M059J (cell line): ENCODE measurements around the gene NUDT19. TPM values are rescaled to one million over a fixed set of nuclear protein-coding genes. Genes with fewer than 3 reads are reported as not detected.
"Not testable (repeated sequence)": the region's sequence is repeated elsewhere in the genome, so short reads cannot be mapped to it uniquely, and the experiment has no call there.

Experiments used
- DNase-seq: peaks from one replicate; pipeline ENCODE4 v3.0.0-alpha.2; 2012; ENCODE audit warnings: low read depth
- total RNA-seq: library from RNA; depleted of rRNA; stranded (reverse); fragments of >200 nt; shearing (Covaris generic); gene quantifications from 2 replicates; pipeline ENCODE4 v1.2.3, GENCODE V29; 2014

Gene NUDT19
- total RNA-seq, 1 experiment from 2014 or later, result 22.3 TPM

DNA sequence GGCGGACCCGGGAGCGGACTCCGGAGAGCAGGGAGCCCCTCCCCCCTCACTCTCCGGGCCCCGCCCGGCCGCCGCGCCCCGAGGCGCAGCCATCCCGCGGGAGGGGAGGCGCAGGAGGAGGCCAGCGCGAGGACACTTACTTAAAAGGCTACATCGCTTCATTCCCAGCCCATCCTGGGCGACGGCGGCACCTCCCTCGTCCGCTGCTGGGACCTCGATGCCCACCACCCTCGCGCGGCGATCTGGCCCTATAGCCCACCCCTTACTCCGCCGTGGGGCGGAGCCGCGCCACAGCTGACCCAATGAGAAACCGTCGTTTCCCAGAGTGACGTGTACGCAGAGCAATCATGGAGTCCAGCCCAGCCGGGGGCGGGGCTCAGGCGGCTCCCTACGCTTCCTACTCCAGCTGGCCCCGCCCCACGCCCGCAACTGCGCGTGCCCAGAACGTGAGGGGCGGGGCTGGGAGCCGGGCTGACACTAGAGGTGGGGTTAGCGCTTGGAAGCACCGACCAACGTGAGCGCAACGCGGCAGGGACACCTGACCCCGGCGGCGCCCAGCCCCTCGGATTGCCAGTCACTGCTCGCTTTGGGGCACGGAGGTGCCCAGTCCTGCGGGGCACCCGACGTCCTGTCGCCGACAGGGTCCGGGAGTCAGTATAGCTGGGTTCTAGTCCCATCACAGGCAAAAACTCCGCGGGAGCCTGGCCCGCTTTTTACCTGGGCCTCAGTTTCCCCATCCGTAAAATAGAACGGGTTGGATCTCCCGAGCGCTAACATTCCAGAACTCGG is 16.5 kb upstream of the NUDT19 start, which contains the start of gene ANKRD27:
ANKRD27 (minus strand) TSS at position 250 of the 789 bp plus-strand sequence. CDS start 16,165 bp downstream, outside the sequence.
- peak; percentile 97 for DNase-seq

DNA sequence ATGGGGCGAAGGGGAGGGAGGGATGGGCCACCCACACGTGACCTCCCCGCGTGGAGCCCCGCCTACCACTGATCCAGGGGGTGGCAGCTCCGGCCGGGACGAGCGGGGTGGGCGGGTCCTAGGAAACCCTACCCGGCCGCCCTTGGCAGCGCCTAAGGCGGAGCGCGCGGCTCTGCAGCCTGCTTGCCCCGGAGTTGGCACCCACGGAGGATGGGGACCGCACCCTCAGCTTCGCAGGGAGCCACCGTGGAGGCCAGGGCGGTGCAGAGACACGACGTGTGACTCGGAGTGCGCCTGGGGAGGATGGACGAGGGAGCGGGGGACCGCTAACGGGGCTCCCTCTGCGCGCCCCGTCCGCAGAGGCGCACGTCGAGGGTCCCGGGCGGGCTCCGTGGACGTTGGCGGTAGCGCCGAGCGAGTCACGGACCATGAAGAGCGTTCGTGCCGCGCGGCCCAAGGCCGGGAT is 15.9 kb upstream of the NUDT19 start, which contains the start of gene RGS9BP:
RGS9BP (plus strand) TSS at position 129 of the 466 bp plus-strand sequence. CDS start 416 bp downstream, outside the sequence.
- peak; percentile 74 for DNase-seq

DNA sequence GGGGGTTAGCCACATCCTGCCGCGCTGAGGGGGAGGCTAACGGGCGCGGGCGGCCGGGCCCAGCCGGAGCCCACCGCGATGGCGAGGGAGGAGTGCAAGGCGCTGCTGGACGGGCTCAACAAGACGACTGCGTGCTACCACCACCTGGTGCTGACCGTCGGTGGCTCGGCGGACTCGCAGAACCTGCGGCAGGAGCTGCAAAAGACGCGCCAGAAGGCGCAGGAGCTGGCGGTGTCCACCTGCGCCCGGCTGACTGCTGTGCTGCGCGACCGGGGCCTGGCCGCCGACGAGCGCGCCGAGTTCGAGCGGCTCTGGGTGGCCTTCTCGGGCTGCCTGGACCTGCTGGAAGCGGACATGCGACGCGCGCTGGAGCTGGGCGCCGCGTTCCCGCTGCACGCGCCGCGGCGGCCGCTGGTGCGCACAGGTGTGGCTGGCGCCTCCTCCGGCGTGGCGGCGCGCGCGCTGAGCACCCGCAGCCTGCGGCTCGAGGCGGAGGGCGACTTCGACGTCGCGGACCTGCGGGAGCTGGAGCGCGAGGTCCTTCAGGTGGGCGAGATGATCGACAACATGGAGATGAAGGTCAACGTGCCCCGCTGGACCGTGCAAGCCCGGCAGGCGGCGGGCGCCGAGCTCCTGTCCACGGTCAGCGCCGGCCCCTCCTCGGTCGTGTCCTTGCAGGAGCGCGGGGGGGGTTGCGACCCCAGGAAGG is 15.3 kb upstream of the NUDT19 start:
- DNase-seq, result no peak

DNA sequence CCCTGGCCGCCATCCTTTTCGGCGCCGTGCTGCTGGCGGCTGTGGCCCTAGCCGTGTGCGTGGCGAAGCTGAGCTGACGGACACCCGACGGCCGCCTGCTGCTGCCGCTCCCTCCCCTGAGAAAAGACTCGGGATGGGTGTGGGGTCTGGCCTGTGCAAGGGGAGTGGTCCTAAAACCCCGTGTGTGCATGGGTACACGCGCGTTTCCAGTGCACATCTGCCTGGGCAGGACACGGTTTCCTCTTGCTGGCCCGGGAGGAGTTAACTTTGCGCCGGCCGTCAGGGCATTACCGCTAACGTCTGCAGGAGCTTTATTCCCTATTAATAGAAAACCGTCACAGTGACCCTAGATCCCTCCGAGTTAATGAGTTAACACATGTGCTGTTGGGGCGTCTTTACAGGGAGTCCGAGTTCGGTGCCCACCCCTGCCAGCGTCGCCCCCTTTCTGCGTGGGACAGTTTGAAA is 14.7 kb upstream of the NUDT19 start:
- no peak for DNase-seq

DNA sequence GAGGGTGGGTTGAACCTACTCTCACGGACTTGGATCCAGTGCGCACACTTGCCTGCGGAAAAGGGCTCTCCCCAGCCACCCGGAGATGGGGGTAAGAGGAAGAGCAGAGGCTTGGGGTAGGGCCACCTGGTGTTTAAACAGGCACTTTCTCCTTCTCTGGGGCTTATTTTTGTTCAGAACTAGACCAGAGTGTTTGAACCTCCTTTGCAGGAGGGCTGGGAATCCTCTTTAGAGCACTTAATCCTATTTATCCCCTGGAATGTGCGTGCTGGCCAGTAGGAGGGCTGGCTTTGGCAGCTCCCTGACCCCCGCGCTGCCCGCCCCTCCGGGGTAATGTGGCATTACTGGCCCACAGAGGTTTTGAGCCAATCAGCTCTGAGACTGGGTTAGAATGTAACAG is 14.0 kb upstream of the NUDT19 start:
- no peak for DNase-seq

DNA sequence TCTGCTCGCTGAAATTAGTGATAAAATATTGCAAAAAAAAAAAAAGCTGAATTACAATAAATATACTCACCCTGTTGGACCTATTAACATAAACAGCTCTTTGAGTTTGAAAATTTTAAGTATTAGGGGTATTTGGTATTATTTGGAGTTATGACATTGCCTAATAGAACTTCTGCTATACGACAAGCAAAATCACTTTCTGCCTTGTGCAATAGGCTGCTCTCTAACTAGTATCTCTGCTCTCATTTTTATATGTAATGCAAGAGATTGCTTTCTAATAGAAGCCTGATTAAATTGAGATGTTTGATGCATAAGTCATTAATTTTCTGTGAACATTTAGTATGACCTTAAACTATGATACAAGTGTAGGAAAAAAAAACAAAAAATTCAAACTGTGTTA is 10.6 kb upstream of the NUDT19 start:
- no peak for DNase-seq

DNA sequence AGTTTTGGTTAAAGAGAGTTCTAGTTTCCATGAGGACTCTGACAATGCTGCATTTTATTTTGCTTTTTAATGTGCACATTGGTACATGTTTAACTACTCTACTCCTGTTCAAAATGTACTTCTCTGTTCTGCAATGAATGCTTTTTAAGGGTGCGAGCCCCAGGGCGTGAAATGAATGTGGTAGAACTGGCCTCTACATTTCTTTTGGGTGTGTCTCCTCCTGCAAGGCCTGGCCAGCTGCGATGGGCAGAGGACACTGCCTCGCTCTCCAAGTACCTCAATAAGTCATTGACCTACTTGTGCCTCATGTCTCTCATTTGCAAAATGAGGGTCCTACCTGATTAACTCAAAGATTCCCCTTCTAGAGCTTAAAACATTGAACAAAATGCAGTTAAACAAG is 9.3 kb upstream of the NUDT19 start:
- DNase-seq, result no peak

DNA sequence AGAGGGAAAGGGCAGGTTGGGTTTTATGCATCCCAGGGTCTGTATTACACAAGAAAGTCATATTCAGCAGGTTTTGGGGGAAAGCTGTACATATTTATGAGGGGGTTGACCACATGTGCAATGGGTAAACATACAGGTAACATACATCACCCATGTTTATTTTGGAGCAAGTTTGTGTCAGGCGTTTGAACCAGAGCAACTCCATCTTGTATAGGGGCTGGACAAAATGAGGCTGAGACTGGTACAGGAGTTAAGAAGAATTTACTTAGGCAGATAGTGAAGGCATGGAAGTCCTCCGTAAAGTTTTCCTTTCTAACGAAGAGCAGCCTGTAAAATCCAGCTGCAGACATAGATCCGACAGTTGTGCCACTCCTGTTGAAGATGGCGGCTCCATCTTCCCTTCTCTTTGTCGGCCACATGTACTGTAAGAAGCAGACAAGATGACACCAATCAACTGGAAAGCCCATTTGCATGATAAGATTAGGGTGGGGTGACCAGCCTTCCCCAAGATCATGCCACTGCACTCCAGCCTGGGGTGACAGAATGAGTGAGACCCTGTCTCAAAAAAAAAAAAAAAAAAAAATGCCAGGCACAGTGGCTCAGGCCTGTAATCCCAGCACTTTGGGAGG is 4.7 kb upstream of the NUDT19 start:
- DNase-seq, result no peak

DNA sequence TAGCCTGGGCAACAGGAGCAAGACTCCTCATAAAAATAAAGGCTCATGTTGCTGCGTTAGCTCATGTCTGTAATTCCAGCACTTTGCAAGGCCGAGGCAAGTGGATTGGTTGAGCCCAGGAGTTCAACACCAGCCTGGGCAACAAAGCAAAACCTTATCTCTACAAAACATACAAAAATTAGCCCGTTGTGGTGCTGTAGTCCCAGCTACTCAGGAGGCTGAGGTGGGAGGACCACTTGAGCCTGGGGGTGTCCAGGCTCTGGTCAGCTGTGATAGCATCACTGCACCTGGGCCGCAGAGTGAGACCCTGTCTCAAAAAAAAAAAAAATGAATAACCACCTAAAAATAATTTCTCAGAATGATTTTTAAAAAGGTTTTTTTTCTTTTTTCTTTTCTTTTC is 3.9 kb upstream of the NUDT19 start:
- DNase-seq, result no peak

DNA sequence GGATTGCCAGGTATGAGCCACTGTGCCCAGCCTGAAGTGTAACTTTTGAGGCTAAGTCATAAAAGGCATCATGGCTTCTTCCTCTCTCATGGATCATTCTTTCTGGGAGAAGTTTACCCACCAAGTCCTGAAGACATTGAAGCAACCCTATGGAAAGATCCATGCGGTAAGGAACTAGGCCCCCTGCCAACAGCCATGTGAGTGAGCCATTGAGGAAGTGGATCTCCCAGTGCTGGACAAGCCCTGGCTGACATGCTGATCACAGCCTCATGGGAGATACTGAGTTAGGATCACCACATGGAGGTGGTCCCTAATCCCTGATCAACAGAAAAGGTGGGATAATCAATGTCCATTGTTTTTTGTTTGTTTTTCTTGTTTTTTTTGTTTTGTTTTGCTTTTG is 3.3 kb upstream of the NUDT19 start:
- DNase-seq, result no peak

DNA sequence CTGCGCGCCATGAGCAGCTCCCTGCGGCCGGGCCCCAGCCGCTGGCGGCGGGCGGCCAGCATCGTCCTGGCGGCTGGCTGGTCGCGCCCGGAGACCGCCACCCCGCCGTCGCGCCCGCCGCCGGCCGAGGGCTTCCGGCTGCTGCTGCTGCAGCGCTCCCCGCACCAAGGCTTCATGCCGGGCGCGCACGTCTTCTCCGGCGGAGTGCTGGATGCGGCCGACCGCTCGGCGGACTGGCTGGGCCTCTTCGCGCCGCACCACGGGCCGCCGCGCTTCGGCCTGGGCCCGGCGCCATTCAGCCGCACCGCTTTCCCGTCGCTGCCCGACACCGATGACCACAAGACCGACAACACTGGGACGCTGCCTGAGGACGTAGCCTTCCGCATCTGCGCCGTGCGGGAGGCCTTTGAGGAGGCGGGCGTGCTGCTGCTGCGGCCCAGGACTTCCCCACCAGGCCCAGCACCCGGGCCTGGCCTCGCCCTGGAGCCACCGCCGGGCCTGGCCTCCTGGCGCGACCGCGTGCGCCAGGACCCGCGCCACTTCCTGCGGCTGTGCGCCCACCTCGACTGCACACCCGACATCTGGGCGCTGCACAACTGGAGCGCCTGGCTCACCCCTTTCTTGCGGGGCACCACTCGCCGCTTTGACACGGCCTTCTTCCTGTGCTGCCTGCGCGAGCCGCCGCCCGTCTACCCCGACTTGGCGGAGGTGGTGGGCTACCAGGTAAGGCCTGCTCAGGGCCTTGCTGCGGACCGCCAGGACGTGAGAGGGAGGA is 518 bp downstream of the NUDT19 start:
- DNase-seq, result peak; percentile 68

DNA sequence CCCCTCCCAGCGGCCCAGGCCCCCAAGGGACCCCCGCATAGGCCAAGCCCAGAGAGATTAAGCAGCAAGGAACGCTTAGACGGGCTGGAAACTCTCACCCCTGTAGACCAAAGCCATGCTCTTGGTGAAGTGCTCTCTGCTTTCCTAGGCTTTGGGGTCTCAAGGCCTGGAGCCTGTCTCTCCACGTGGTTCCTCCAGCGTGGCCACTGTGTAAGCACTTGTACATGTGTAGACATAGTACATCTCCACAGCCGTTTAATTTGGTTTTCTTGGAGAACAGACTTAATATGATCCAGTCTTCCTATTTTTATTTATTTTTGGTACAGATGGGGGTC is 1.1 kb downstream of the NUDT19 start:
- no peak for DNase-seq

DNA sequence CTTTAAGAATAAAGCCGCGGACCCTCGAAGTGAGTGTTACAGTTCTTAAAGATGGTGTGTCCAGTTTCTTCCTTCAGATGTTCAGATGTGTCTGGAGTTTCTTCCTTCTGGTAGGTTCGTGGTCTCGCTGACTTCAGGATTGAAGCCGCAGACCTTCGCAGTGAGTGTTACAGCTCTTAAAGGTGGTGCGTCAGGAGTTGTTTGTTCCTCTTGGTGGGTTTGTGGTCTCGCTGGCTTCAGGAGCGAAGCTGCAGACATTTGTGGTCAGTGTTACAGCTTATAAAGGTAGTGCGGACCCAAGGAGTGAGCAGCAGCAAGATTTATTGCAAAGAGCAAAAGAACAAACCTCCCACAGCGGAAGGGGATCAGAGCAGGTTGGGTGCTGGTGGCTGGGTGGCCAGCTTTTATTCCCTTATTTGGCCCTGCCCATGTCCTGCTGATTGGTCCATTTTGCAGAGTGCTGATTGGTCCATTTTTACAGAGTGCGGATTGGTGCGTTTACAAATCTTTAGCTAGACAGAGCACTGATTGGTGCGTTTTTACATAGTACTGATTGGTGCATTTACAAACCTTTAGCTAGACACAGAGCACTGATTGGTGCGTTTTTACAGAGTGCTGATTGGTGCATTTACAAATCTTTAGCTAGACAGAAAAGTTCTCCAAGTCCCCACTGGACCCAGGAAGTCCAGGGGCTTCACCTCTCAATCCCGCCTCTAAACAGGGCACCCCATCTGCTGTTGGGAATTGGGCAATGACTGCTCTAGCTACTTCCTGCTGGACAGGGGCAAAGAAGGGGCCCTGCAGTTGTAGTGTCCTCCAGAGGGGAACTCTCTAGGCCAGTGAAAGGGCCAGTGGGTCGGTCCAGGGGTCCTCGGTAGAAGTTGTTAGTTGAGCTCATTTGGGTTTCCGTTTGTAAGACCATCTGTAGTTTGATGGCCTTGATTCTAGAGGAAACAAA is 1.8 kb downstream of the NUDT19 start:
- DNase-seq, result not testable (repeated sequence)

DNA sequence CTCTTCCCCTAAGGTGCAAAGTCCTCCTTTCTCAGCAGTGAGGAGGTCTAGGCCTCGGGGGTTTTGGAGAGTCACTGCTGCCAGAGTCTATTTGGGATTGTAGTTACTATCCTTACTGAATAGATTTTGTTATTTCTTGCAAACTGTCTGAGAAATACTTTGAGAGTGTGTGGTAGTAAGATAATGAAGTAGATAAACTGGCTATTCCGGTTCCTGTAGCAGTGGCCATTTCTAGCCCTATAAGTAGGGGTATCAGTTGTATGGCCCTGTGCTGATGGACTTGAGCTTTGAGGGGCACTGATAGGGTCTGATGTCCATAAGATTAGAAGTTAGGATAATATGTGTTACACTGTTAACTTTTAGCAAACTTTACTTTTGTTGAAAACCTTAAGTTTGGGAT is 2.7 kb downstream of the NUDT19 start:
- not testable (repeated sequence) for DNase-seq

DNA sequence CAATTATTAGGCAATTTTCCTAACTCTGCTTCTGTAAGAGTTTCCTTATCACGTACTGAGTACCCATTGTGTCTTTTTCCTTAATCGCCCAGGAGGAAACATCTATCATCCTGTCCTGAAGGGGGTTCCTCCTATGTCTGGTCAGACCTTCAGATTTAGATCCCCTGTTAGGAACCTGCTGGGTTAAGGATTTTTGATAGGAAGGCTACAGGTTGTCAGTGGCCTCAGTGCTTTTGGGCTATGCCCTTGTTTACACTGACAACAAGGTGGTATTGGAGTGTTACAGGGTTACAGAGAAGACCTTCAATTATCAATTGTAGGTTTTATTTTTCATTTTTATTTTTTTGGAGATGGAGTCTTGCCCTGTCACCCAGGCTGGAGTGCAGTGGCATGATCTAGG is 3.2 kb downstream of the NUDT19 start:
- not testable (repeated sequence) for DNase-seq

DNA sequence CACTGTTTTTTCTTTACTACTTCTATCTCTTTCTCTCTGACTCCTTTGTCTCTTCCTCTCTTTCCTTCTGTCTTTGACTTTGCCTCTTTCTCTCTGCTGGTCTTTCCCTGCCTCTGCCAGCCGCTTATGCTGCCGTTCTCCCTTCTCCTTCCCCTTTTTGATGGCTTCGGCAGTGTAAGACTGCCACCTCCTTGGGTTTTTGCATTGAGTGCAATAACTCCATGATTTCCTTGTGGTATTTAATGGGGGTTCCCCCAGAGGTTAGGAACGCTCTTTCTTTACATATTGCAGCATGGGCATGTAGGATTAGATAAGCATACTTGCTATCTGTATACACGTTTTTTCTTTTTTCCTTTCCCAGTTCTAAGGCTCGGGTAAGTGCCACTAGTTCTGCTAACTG is 3.9 kb downstream of the NUDT19 start:
- DNase-seq, result not testable (repeated sequence)

DNA sequence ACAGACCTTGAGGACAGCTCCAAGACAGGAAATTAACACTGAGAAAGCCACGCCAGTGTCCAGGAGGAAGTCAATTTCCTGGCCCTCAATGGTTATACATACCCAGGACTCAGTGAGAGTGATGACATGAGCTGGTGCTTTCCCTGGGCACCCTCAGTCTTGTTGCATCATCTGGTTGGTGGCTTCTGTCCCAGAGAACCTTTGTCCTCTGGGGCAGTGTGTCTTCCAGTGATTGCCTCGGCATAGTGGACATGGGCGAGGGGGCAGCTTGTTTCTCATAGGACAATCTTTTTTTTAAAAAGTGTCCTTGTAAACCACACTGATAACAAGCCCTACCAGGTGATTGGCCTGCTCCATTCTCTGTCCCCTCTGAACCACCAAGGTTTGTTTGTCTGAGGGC is 5.2 kb downstream of the NUDT19 start:
- DNase-seq, result not testable (repeated sequence)

DNA sequence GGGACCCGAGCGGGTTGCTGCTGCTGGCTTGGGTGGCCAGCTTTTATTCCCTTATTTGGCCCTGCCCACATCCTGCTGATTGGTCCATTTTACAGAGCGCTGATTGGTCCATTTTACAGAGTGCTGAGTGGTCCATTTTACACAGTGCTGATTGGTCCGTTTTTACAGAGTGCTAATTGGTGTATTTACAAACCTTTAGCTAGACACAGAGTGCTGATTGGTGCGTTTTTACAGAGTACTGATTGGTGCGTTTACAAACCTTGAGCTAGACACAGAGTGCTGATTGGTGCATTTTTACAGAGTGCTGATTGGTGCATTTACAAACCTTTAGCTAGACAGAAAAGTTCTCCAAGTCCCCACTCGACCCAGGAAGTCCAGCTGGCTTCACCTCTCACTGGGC is 8.5 kb downstream of the NUDT19 start:
- DNase-seq, result not testable (repeated sequence)

DNA sequence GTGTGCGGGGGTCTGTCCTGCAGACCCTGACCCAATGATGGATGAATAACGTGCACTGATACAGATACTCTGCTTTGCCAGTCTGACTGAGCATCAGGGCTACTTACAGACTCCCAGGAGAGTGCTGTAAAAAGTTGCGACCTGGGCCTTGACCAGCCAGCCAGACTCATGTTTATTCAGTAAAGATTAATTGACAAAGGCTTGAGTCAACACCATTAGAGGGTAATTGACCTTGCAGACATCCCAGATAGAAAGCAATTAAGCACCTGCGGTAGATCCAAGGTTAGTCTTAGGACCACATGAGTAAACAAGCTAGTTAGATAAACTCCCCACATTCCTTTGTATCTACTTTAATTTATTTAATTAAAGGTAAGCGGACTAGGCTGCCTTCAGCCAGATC is 10.4 kb downstream of the NUDT19 start:
- DNase-seq, result peak; percentile 19

DNA sequence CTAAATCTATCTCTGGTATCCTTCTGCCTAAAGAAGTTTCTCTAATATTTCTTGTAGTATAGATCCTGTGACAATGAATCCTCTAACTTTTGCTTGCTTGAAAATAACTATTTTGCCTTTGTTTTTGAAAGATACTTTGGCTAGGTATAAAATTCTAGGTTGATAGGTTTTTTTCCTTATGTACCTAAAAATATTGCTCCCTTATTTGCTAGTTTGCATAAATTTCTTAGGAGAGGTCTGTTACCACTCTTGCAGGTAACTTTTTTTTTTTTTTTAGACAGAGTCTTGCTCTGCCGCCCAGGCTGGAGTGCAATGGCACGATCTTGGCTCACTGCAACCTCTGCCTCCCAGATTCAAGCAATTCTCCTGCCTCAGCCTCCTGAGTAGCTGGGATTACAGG is 12.4 kb downstream of the NUDT19 start:
- DNase-seq, result not testable (repeated sequence)
